Testis (tissue), 3 donors: ENCODE results near the gene TMCO5A. TPM values are rescaled to one million over a fixed set of nuclear protein-coding genes. Genes with fewer than 3 reads are reported as not detected.
"Not testable (repeated sequence)": the region's sequence is repeated elsewhere in the genome, so short reads cannot be mapped to it uniquely, and the experiment has no call there.

Experiments used
- DNase-seq: peaks from one replicate; pipeline ENCODE4 v3.0.0-alpha.2; 2019
- H3K27ac ChIP-seq, 2 donors: fragments of 200-600 bp; sonication (generic); one replicate each; pipeline ENCODE4 v1.5.1; 2019
- H3K27me3 ChIP-seq: fragments of 200-600 bp; sonication (generic); one replicate; pipeline ENCODE4 v1.5.1; 2019
- H3K36me3 ChIP-seq: fragments of 200-600 bp; sonication (generic); one replicate; pipeline ENCODE4 v1.5.1; 2017; ENCODE audit warnings: low read depth; ENCODE audit errors: missing control alignments
- H3K4me1 ChIP-seq: fragments of 200-600 bp; sonication (generic); one replicate; pipeline ENCODE4 v1.5.1; 2019
- H3K4me3 ChIP-seq, 2 donors: fragments of 200-600 bp; sonication (generic); one replicate each; pipeline ENCODE4 v1.5.1; 2017 to 2019
- H3K9me3 ChIP-seq: fragments of 200-600 bp; sonication (generic); one replicate; pipeline ENCODE4 v1.5.1; 2017
- POLR2A ChIP-seq: fragments of 450-650 bp; IDR thresholded peaks from one replicate; pipeline ENCODE4 v1.6.1; 2017; ENCODE audit warnings: antibody characterized with exemption, mild to moderate bottlenecking, moderate library complexity
- WGBS, 2 donors: methylation state at CpG; one replicate each; pipeline ENCODE4 v1.1.5; 2018; 5-methylcytosine and 5-hydroxymethylcytosine counted together
- intact Hi-C: fragments of 100-400 bp; cut with DNase I; formaldehyde crosslinking; loops from one replicate; pipeline ENCODE4 v1.15.1; 2023; ENCODE audit warnings: low total_unique reads
- polyA plus RNA-seq: library from polyadenylated mRNA; stranded (reverse); fragments of 350-450 nt; fragmentation: Illumina TruSeq; extraction: RNeasy Lipid Tissue Mini Kit (QIAGEN cat#74804); gene quantifications from one replicate; pipeline ENCODE4 v1.2.3, GENCODE V29; 2014; ENCODE audit warnings: low read depth, low replicate concordance; ENCODE audit not compliant: insufficient read depth
- total RNA-seq, 2 donors: library from RNA; depleted of rRNA; stranded (reverse); fragments of >200 nt; gene quantifications; one replicate each; pipeline ENCODE4 v1.2.3, GENCODE V29; 2016
- TF ChIP-seq, protein P1 (sequence below), 3 experiments: fragments of 450-650 bp in 2 of 3; fragments of 200-600 bp in 1 of 3; sonication (generic) in 1 of 3; IDR thresholded peaks; one replicate each; pipeline ENCODE4 v1.5.1; 2016 to 2019; ENCODE audit warnings: antibody characterized with exemption in 3 of 3, mild to moderate bottlenecking in 2 of 3, moderate library complexity in 1 of 3

TMCO5A gene
- total and polyA plus RNA-seq, 3 donors from 2014 or later = 39.5 to 129 (median 100) TPM

DNA sequence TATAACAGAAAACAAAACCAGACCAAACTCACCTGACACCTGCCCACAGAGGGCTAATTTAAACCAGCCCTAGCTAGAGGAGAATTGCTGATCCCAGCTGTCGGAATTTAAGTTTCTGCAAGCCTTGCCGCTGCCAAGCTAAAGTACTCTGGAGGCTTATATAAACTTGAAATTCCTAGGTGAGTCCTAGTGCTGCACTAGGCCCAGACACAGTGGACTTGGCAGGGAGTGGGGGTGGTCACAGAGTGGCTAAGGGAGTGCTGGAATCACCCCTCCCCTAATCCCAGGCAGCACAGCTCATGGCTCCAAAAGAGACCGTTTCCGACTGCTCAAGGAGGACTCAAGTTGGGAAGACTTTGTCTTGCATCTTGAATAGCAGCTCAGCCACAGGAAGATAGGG lies 17.6 kb downstream of the TMCO5A start:
- Histone ChIP-seq H3K36me3 (no peaks in the 10 kb centered on the region), H3K4me1 (no peaks in the 10 kb centered on the region), H3K4me3 (no peak overlapping the region), H3K9me3 (no peaks in the 10 kb centered on the region), H3K27ac (no peak overlapping the region), H3K27me3 (no peaks in the 10 kb centered on the region)
- DNase-seq = no peak
- intact Hi-C loops = no loop called here
- 86 to 90% methylated on average over 2 to 4 of the region's 4 CpGs for WGBS, 2 donors
- TF ChIP-seq, protein P1, sequence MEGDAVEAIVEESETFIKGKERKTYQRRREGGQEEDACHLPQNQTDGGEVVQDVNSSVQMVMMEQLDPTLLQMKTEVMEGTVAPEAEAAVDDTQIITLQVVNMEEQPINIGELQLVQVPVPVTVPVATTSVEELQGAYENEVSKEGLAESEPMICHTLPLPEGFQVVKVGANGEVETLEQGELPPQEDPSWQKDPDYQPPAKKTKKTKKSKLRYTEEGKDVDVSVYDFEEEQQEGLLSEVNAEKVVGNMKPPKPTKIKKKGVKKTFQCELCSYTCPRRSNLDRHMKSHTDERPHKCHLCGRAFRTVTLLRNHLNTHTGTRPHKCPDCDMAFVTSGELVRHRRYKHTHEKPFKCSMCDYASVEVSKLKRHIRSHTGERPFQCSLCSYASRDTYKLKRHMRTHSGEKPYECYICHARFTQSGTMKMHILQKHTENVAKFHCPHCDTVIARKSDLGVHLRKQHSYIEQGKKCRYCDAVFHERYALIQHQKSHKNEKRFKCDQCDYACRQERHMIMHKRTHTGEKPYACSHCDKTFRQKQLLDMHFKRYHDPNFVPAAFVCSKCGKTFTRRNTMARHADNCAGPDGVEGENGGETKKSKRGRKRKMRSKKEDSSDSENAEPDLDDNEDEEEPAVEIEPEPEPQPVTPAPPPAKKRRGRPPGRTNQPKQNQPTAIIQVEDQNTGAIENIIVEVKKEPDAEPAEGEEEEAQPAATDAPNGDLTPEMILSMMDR (IDR thresholded peaks at IDR 0.05) = no peak
- no peak for TF ChIP-seq POLR2A

DNA sequence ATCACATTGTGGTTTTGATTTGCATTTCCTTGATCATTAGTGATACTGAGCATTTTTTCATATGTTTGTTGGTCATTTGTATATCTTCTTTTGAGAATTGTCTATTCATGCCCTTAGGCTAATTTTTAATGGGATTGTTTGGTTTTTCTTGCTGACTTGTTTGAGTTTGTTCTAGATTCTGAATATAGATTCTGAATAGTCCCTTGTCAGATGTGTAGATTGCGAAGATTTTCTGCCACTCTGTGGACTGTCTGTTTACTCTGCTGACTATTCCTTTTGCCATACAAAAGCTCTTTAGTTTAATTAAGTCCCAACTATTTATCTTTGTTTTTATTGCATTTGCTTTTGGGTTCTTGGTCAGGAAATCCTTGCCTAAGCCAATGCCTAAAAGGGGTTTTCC lies 26.3 kb downstream of the TMCO5A start:
- H3K4me1 ChIP-seq, H3K36me3 ChIP-seq, H3K27me3 ChIP-seq, H3K4me3 ChIP-seq, intact Hi-C loops, H3K27ac ChIP-seq, H3K9me3 ChIP-seq, DNase-seq: not testable (repeated sequence)
- WGBS, 2 donors = 81 to 95% methylated on average over 1 of the region's 1 CpG

DNA sequence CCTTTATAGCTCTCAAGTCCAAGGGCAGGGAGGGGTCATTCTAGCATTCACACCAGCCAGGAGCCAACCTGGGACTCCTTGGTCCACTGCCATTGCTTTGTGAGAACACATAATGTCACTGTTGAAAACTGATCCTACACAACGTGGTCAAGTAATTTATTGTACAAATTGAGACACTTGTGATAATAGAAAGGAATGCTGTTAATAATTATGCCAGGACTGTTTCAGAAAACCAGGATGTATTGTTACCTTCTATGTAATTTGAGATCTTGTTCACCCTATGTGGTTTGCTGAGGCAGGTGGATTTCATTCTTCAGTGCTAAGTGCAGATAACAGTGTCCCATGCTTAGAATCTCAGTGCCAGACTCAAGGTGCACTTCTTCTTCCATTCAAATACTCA lies 33.3 kb downstream of the TMCO5A start:
- intact Hi-C loops = no loop called here
- WGBS, 2 donors = 40 to 44% methylated on average over 1 of the region's 1 CpG
- H3K4me1 ChIP-seq = no peaks in the 10 kb centered on the region
- no peak overlapping the region for H3K4me3 ChIP-seq
- no peak for DNase-seq
- no peak for TF ChIP-seq POLR2A
- TF ChIP-seq, protein P1 (IDR thresholded peaks at IDR 0.05) = no peak
- no peak overlapping the region for H3K27ac ChIP-seq
- H3K9me3 ChIP-seq = no peaks in the 10 kb centered on the region
- no peaks in the 10 kb centered on the region for H3K36me3 ChIP-seq
- no peaks in the 10 kb centered on the region for H3K27me3 ChIP-seq

DNA sequence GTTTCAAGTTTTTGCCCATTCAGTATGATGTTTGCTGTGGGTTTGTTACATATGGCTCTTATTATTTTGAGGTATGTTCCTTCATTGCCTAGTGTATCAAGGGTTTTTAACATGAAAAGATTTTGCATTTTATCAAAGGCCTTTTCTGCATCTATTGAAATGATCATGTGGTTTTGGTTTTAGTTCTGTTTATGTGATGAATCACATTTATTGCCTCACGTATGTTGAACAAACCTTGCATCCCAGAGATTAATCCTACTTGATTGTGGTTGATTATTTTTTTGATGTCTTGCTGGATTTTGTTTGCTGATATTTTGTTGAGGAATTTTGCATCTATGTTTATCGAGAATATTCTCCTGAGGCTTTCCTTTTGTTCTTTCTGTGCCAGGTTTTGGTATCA lies 39.4 kb downstream of the TMCO5A start:
- no peaks in the 10 kb centered on the region for H3K36me3 ChIP-seq
- H3K4me3 ChIP-seq = no peak overlapping the region
- no peaks in the 10 kb centered on the region for H3K4me1 ChIP-seq
- no peak for TF ChIP-seq POLR2A
- TF ChIP-seq, protein P1 (IDR thresholded peaks at IDR 0.05) = no peak
- H3K9me3 ChIP-seq = no peaks in the 10 kb centered on the region
- H3K27ac ChIP-seq = no peak overlapping the region
- H3K27me3 ChIP-seq = no peaks in the 10 kb centered on the region
- 82 to 86% methylated on average over 2 of the region's 2 CpGs for WGBS, 2 donors
- intact Hi-C loops = no loop called here
- DNase-seq = no peak

DNA sequence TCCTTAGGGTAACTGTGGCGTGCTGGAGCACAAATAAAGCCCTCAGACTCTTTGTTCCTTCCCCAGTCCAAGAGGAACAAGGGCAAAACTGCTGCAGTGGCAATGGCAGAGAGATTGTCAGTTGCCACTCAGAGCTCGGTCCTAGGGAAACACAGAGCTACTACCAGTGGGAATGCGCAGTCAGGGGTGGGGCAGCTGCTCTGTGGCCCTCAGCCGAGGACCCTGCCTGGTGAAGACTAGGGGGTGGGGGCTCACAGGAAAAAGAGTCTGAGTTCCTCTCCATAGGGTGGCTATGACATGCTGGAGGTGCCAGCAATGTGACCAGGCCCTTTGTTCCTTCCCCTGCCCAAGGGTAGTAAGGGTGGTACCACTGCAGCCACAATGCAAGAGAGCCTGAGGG lies 43.8 kb downstream of the TMCO5A start:
- no peaks in the 10 kb centered on the region for H3K36me3 ChIP-seq
- no peak overlapping the region for H3K4me3 ChIP-seq
- TF ChIP-seq, protein P1 (IDR thresholded peaks at IDR 0.05) = no peak
- no peak for TF ChIP-seq POLR2A
- intact Hi-C loops = no loop called here
- WGBS, 2 donors = 67 to 93% methylated on average over 1 to 4 of the region's 4 CpGs
- H3K27me3 ChIP-seq = no peaks in the 10 kb centered on the region
- H3K27ac ChIP-seq = no peak overlapping the region
- peaks cover 4% of the 10 kb centered on the region for H3K4me1 ChIP-seq
- DNase-seq = no peak
- no peaks in the 10 kb centered on the region for H3K9me3 ChIP-seq
